Glomerular visceral epithelial cell (primary cell): ENCODE results near the gene ANGPTL1.
"Not testable (repeated sequence)": the region's sequence is repeated elsewhere in the genome, so short reads cannot be mapped to it uniquely, and the experiment has no call there.

ENCODE experiments used
- DNase-seq: peaks from one replicate; pipeline ENCODE4 v3.0.0-alpha.2; 2016; ENCODE audit errors: extremely low spot score

ANGPTL1 gene

DNA sequence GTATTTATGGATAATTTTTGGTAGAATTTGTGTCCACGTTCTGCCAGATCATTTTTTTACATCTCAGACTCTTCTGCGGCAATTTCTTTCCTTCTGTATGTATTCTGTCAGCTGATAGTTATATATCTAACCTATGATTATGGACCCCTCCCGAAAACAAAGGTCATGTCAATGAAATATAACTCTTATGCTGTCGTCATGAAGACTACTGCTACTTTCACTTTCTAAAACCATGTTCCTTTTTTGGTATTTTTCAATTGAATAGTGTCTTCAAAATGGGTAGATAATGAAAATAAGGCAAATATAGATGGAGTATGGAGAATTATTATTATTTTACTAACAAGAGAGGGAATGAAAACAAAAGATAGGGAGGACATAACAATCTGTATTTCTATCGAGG is 3.2 kb downstream of the ANGPTL1 start:
- no peak for DNase-seq

DNA sequence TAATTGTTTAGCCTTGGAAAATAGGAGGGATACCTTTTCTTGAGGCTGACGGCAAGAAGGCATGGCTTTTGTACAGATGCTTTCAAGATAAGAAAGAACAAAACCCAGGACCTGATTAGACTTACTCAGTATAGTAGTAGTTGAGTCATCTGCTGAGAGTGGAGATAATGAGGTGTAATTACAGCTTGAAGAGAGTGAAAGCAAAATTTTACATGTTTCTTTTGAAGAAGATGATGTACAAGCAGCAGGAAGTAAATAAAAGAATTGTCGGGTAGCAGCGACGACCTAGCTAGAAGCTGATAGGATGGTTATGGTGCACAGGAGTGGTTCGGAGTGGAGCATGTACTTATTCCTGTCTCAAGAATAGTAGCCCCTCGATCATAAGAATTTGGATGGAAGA is 6.6 kb downstream of the ANGPTL1 start:
- DNase-seq, result no peak

- DNase-seq, result no peak
Measured at GRCh38 chr1:178862864-178863263, 8.0 kb downstream of the ANGPTL1 start.

DNA sequence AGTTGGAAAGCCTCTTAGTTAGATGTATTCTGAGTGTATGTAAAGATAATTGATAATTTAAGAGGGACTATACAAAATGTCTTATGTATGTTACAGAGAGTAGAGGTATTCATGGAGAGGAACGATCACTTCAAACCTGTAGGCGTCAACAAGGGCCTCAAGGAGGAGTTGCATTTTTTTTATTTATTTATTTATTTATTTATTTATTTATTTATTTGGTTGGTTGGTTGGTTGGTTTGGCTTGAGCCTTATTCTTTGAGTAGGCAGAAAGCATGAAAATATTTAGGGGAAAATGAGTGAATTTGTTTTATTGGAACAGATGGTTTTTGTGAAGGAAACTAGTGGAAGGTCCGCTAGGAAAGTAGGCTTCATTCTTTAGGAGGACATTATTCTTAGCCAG is 8.5 kb downstream of the ANGPTL1 start:
- DNase-seq, result no peak

DNA sequence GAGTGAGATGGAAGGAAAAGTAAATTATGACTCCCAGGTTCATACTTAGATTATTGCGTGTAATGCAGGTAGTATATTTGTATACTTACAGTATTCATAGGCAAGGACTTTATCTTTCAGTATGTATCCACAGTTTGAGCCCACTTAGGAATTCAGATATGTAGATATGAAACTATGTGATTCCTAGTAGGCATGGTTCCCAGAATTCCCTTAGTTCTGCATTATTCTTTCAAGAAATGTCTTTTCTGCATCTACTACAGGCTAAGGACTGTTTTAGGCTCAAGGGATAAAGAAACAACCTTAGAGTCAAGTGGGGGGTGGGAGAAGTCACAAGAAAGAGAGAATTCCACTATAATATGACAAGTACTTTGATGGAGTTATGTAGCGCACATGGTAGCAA is 13.8 kb downstream of the ANGPTL1 start:
- no peak for DNase-seq

GRCh38 chr1:178849918-178850317 is 21.0 kb downstream of the ANGPTL1 start:
- DNase-seq, result no peak

DNA sequence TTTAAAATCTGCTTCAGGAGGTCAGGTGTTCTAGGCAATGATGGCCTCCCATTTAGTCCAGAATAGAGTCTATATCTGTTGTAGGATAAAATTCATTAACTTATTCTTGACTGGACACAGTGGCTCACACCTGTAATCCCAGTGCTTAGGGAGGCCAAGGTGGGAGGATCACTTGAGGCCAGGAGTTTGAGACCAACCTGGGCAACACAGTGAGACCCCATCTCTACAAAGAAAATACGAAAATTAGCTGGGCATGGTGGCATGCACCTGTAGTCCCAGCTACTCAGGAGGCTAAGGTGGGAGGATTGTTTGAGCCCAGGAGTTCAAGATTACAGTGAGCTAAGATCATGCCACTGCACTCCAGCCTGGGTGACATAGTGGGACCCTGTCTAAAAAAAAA is 23.0 kb downstream of the ANGPTL1 start:
- not testable (repeated sequence) for DNase-seq

DNA sequence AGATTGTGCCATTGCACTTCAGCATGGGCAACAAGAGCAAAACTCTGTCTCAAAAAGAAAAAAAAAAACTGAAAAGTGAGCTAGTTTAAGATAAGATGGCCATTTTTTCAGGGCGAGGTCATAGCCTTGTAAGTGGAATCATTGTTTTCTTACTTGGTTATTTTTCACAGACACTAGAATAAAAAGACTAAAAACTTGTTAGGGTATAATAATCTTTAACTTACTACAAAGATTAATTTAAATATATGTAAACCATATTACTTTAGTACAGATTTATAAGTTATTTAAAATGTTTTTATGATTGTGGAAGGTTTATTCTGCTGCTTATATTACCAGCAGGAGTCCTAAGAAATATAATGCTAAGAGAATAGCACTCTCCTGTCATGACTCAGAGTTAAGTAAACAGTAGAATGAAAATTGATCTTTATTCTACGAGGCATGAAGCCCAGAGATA is 23.5 kb downstream of the ANGPTL1 start:
- peak; percentile 43 for DNase-seq

- no peak for DNase-seq
Measured at GRCh38 chr1:178846306-178846705, 24.6 kb downstream of the ANGPTL1 start.

- DNase-seq, result no peak
Measured at GRCh38 chr1:178844436-178844835, 26.4 kb downstream of the ANGPTL1 start.

DNA sequence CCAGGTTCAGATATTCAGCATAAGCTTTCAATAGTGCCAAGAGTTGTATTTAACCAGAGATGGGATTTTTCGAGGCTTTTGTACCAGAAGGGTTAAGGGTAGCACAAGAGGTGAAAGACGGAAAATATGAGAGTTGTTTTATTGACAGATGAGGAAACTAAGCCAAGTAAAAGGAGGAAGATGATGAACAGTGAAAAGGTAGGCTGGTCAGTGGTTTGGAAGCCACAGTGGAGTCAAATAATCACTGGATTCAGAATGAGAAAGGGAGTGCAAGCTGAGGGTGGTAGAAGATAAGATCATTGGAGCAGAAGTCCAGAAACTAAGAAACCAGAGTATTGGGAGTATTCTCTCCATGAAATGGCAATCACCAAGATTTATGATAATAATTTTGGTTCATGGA is 45.7 kb downstream of the ANGPTL1 start:
- DNase-seq, result no peak

GRCh38 chr1:178821134-178821866 is 49.6 kb downstream of the ANGPTL1 start:
- DNase-seq, result no peak

- DNase-seq, result no peak
Measured at GRCh38 chr1:178819123-178819522, 51.8 kb downstream of the ANGPTL1 start.

DNA sequence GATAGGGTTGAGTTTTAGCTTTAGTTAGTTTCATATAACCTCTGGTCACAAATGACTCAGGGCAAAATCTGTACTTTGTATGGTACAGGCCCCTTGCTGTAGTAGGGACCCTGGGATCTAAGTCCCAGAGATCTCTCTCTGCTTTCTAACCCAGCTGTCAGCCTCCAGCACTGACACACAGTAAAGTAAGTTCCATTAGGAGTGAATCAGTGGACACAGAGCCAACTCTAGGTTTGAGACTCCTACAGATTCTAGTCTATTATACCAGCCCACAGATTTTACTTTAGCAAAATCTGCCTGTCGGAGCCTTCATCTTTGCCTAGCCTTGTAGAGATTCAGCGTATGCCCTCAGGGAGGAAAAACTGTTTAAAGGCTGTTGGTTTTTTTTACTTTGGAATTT is 52.5 kb downstream of the ANGPTL1 start:
- DNase-seq, result peak; percentile 2

DNA sequence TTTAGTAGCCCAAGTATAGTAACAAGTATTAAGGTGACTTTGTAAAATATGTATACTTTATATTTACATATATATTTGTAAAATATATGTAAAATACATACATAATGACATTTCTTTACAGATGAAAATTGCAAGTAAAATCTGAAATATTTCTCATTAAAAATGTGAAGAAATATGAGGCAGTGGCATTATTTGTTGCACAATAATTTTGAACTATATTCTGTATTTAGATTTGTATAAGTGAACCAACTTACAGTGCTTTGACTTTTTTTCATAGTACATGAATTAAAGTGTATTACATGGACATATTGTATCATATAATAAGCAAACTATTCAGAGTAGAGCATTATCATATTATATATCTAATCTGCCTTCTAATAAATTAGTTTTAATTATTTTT is 60.3 kb downstream of the ANGPTL1 start:
- DNase-seq, result no peak

DNA sequence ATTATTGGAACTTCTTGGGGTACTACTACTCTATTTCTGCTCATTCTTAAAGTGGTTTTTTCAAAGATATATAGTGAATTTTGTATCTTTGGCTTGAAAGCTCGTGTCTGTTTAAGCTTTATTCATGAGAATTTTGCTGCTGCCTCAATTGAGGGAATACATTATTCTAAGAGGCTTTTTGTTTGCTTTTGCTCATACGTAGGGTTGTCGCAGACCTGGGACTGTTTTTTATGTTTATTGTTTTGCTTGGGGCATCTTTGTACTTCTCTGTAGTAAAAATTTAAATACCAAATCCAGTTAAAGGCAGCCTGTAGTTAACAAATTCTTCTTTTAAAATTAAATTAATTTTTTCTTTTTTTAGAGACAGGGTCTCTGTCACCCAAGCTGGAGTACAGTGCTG is 62.3 kb downstream of the ANGPTL1 start:
- no peak for DNase-seq

- DNase-seq, result no peak
Measured at GRCh38 chr1:178806665-178807300, 64.1 kb downstream of the ANGPTL1 start.

DNA sequence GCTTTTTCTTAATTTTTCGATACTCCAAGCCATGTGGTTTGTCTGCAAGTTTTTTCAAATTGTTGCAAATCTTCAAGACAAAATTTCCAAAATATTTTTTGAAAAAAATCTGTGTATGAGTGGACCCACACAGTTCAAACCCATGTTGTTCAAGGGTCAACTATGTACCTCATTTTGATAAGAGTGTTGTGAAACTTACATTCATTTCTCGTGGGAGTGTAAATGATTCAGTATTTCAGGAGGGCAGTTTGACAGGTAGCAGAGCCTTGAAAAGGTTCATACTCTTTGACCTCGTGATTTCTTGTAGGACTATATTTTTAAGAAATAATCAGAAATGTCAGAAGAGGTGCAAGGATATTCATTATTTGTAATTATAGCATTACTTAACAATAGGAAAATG is 68.0 kb downstream of the ANGPTL1 start:
- no peak for DNase-seq
